Epithelial cell of prostate (primary cell): Measurements from ENCODE around the gene PNKP.

Experiments
- DNase-seq: peaks from one replicate; pipeline ENCODE4 v3.0.0-alpha.2; 2011; ENCODE audit warnings: low read depth, low spot score
- H3K27ac ChIP-seq: fragments of 450-650 bp; 2 replicates; pipeline ENCODE4 v1.5.1; 2017; ENCODE audit warnings: mild to moderate bottlenecking

The PNKP gene

DNA sequence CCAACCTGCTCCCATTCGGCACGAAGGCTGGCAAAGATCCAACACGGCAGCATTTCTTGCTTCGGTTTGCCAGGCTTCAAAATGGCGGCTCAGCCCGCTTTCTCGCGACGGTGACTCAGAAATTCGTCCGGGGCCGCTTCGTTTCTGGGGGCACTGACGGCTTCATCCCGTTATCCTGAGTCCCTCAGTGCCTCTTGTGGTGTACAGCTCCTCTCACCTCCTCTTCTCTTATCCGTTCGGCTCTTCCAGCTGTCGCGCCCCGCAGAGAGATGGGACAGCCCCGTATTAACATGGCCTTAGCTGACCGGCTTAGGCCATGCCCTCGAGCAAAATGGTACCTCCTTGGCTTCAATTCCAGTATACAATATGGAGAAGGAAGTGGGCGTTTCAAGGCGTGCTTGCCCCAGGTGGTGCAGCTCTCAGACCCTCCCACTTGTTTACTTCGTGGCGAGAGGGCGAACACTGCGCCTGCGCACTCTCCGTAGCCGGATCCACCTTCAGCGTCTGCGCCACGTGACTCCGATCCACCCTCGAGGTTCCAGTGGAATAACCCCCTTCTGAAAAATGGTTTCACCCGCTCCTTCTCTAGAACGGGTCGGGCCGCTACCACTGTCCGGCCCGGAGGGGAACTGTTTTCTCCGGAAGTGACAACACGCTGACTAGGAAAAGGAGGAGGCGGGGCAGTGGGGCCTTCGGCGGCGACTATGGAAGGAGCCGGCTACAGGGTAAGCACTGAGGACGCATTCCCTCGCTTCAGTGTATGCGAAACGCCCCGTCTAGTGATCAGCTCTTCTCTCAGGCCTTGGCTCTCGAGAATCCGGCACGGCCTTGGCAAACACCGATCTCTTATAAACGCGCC lies 9.9 kb upstream of the PNKP start, which contains the start of the genes AKT1S1 and TBC1D17:
TSS of gene AKT1S1 (minus strand) at position 336 of the 859 bp plus-strand sequence. CDS start 4,060 bp downstream, outside the sequence.
TSS of gene TBC1D17 (plus strand) at position 683 of the 859 bp plus-strand sequence. CDS start at position 705, 22 bp downstream.
- DNase-seq: peak; percentile 100
- H3K27ac ChIP-seq: peak within 1 kb of the TSS; percentile 94

DNA sequence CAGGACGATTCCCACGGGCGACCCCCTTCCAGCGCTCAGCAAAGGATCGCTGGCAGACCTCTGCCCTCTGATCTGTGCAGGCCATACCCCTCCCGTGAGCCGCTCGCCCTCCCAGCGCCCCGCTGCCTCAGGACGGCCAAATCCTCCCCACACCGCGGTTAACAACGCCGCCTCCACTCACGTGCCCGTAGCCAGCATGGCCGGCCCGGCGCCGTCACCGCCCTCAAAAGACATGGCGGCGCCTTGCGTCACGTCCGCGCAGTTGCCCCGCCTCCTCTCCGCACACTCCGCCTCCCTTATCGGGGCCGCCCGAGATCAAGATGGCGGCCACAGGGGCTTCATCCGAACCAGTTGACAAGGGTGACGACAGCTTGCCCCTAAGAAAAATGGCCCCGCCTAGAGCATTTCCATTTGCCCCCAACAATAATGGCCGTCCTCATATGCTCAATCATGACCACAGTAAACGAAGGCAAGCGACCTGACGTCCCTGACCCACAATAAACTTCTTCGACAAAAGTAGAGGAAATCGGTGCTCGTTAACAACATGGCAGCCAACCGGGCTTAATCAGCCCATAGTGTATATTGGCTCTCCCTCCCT lies 9.1 kb upstream of the PNKP start:
- H3K27ac ChIP-seq: peak overlapping the region; percentile 94
- DNase-seq: peak; percentile 95

DNA sequence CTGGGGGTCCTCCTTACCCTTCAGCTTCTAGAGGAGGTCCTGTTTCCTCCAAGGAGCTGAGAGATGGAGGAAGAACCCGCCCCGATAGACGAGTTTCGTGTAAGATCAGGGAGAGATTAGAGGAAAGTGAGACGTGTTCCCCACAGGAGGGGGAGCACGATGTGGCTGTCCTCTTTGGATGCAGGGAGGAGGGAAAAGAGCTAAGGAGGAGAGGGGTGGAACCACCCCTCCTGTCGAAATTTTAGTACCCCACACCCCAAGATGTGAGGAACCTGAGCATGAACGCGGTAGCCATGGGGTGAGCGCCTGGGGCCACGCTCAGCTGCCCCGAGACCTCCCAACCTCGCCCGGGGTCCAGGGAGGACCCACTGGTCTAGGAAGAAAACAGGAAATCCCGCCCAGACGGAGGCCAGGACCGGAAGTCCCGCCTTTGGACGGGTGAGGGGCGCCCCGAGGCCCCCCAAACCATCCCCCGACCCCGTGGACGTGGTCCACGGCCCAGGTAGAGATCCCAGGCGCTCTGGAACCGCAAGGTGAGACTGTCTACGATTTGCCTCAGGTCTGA lies 8.6 kb upstream of the PNKP start:
- DNase-seq: no peak
- H3K27ac ChIP-seq: peak overlapping the region; percentile 94

DNA sequence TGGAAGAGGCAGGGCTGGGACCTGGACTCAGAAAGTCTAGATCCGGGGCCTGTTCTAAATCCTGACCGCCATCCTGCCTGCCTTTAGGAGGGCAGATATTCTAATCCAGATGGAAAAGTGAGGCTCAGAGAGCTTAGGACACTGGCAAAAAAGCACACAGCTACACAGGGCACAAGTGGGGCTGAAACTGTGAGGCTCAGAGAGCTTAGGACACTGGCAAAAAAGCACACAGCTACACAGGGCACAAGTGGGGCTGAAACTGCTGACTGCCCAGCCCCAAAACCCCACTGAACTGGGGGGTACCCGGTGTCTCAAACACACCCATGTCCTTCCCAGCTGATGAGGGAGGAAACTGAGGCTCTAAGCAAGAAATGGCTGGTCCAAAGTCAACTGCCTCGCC lies 7.8 kb upstream of the PNKP start:
- no peak for DNase-seq
- H3K27ac ChIP-seq: peak overlapping the region; percentile 94

DNA sequence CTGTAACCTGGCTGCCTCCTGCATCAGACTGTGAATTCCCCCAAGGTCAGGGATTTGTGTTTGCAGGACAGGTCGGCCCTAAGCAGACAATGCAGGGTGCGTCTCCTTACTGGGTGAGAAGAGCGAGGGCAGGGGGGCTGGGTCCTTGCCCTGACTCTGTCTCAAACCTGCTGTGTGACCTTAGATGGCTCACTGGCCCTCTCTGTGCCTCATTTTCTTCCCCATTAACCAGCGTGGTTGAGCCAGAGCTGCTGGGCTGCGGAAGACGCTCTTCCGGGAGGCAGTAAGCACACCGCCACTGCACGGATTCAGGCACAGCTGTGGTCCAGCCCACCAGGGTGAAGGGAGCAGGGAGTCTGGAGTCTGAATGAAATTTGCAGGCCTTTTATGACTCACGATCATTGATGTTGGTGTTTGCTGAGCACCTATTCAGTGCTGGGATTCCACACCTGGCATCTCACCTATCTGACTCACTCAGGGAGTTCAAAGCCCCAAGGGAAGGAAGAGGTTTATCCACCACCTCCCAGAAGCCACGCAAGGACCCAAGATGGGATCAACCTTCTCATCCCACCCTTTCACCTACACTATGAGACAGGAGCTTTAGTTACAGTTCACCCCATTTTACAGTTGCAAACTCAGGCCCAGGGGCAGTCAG lies 7.3 kb upstream of the PNKP start:
- peak; percentile 24 for DNase-seq
- peak overlapping the region; percentile 94 for H3K27ac ChIP-seq

DNA sequence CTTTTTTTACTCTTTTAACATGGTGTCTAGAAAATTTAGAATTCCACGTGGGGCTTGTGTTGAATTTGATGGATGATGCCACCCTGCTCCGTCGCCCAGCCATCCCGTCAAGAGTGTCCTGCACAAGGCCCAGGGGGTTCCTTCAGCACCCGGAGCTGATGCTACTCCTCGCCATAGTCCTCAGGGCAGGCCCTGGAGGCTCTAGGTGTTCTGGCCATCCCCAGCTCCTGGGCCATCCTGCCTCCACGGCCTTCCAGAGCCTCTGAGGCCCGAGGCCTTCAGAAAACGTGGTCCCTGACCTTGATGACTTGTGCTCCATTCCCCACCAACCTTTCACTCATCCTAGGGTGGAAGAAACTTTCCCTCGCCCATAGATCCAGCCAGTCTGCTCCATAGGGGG lies 6.5 kb upstream of the PNKP start:
- no peak for DNase-seq
- no peak overlapping the region for H3K27ac ChIP-seq

DNA sequence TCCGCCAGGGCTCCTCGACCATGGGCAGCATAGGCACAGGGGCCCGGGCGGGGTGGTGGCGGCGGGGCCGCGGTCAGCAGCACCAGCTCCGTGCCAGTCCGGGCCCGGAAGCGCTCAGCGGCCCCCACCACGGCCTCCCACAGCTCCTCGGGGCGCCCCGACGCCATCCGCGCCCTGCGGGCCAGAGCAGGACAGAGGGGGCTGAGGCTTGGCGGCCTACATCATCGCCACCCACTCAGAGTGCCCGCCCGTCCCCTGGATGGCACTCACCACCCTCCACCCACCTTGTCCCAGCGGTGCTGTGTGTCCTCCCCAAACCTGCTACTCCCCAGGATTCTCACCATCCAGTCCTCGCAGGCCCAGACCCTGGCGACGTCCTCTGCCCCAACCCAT lies 5.7 kb upstream of the PNKP start:
- H3K27ac ChIP-seq: no peak overlapping the region

DNA sequence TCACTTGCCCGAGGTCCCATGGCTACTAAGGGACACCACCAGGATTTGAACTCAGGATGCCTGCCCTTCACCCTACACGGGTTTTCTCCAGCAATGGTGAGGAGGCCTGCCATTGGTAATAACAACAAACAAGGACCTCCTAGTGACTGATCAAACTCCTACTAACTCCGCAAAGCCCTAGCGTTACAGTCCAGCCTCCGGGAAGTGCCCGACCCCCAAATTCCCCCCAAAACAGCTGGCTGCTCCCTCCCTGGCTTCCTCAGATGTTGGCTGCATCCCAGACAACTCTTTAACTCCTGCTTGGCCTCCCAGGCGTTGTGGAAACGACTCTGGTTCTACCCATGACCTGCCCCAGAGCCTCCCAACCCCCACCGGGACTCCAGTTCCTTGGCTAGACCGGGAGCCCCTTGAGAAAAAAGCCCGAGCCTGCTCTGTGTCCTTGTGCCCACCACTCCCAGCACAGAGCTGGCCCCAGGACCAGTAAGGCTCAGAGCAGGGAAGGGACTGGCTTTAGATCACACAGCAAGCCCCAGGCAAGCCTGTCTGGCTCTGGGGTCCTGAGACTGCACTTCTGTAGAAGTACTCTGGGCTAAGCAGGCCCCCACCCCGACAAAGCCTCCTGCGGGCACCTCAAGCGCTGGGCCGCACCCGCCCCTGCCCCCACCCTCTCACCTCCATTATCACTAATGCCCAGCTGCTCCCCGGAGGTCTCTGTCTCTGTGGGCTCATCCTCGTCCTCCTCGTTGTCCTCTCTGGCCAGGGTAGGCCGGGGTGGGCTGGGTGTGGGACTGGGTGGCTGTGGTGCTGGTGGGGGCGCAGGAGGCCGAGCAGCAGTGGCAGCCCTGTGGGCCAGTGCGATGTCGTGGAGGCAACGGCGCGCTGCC lies 5.1 kb upstream of the PNKP start:
- no peak overlapping the region for H3K27ac ChIP-seq

More for the DNA sequence above, 5.7 kb upstream of the PNKP start:
- DNase-seq: no peak

DNA sequence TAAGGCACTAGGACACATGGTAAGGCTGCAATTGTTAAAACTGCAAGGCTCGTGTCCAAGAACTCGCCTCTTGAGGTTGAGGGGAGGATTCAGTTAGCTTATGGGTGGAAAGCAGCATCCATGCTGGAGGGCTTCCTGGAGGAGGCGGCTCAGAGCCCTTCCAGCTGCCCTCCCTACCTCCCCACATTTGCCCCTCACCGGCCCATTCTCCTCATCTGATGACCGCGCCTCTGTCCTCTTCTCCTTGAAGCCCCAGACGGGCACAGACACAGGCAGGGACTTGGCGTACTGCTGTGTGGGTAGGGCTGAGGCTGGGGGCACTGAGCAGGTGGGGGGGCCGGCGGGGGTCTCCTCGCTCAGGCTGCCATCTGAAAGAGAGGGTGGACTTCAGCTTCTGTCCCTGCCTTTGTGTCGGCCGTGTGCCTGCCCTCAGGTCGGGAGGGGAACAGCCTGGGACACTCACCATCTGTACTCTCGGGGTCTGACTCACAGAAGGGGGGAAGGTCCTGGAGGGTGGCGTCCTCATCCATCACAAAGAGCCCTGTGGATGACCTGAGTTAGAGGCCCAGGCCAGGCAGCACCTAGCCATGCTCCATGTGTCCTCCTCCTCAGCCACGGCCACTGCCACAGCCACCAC lies 4.1 kb upstream of the PNKP start:
- H3K27ac ChIP-seq: no peak overlapping the region
- DNase-seq: no peak

More for the DNA sequence above, 5.1 kb upstream of the PNKP start:
- DNase-seq: no peak

DNA sequence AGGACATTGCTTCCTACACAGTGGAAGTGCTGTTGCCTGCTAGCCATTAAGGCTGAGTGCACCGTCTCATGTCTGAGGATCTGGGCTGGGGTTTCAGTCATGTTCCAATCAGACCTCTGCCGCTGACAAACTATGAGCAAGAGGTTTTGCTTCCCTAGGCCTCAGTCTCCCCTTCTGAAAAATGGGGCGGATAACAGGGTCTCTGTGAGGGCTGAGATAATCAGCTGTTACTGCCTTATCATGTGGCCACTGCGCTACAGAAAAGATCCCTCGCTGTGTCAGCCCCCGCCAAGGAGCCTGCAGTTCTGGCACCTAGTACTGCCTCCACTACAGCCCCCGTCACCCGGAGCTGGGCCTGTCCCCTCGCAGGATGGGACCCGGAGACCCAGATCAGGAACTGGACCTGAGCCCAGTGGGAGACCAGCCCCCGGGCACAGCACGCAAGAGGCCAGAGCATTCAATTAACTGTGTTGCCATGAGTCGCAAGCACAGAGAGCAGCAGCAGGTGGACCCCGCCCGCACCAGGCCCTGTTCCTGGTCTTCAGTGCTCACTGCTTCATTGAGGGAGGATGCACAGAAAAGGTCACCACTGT lies 3.0 kb upstream of the PNKP start:
- peak overlapping the region; percentile 93 for H3K27ac ChIP-seq

DNA sequence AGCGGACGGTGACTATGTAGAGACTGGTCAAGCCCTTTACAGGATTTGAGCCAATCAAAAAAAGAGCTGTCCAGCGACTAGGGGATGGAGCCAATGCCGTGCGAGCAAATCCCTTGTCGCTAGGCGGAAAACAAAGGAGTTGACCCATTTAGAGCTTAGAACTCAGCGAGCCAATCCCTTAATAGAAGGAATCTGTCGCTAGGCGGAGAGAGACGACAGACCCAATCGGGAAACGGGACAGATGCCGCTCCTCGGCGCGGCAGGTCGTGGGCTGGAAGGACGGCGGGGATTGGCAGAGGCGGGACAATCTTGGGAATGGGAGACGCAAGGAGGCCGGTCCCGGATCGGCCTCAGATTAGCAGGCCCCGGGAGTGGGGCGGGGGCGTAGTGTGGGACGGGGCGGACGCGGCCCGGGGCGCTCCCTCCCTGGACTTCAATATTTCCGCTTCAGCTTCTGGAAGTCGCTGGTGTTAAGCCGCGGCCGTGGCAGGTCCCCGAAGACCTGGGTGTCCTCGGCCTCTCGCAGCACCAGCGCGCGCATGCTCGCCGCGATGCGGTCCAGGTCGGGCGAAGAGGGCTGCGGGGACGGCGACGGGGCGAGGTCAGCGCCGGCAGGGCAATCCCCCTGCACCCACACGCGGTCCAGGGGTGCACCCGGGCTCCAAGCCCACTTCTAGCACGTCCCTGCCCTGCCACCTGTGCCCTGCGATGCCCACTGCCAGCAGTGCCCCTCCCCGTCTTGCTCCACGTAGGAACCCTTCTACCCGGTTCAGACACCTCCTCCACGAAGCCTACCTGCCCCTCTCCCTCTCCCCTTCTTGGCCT lies 2.3 kb upstream of the PNKP start:
- DNase-seq: peak; percentile 99
- peak overlapping the region; percentile 93 for H3K27ac ChIP-seq

More for the DNA sequence above, 3.0 kb upstream of the PNKP start:
- DNase-seq: no peak

DNA sequence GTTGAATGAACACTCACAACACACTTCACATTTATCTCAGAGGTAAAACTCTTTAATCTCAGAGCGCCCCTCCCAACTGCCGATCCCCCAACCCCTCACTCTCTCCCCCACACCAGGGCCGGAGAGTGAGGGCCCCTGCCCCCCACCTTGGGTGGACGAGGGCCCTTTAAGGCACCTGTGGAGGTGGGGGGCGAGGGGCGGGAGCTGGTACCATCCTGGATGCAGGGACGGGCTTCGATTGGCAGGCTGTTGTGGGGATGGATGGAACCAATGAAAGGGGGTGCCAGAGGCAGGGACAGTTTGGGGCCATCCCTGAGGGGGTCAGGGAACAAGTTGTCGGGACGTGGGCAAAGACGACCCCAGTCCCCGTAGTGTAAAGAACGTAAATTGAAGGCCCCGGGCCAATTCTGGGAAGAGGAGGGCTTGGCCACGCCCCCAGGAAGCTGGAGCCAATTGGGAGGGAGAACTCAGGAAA lies 1.7 kb upstream of the PNKP start:
- DNase-seq: no peak
- H3K27ac ChIP-seq: peak overlapping the region; percentile 93

DNA sequence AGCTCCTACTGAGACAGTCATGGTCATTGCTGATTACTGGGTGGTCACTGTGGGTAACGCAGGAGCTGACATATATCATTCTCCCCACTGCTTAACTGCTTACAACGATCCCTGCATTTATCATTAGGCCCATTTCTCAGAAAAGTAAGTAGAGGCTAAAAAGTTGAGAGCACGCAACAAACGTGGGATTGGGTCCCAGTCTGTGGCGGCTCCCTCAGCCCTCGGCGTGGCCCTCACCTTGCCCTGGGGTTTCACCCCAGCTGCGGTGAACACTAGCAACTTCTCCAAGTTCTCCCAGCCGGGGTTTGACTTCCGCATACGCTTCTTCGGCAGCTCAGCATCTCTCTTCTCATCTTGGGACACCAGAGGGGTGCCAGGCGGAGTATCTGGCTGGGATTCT lies 2.5 kb downstream of the PNKP start:
- H3K27ac ChIP-seq: no peak overlapping the region

DNA sequence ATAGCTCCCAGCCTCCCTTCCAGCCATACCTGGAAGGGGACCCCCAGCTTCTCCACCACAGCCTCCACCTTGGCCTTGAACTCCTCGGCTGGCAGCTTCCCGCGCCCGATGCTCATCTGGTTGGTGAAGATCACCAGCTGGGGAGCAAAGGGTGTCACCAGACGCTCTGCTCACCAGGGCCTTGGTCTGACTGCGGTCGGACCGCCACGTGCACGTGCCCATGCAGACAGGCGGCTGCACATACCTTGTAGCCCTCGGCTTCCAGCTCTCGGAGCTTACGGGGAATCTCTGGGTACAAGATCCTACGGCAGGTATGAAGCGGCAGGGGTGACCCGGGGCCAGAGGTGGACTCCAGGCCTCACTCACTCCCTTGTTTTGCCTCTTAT lies 3.4 kb downstream of the PNKP start:
- no peak for DNase-seq
- no peak overlapping the region for H3K27ac ChIP-seq

More for the DNA sequence above, 2.5 kb downstream of the PNKP start:
- no peak for DNase-seq

DNA sequence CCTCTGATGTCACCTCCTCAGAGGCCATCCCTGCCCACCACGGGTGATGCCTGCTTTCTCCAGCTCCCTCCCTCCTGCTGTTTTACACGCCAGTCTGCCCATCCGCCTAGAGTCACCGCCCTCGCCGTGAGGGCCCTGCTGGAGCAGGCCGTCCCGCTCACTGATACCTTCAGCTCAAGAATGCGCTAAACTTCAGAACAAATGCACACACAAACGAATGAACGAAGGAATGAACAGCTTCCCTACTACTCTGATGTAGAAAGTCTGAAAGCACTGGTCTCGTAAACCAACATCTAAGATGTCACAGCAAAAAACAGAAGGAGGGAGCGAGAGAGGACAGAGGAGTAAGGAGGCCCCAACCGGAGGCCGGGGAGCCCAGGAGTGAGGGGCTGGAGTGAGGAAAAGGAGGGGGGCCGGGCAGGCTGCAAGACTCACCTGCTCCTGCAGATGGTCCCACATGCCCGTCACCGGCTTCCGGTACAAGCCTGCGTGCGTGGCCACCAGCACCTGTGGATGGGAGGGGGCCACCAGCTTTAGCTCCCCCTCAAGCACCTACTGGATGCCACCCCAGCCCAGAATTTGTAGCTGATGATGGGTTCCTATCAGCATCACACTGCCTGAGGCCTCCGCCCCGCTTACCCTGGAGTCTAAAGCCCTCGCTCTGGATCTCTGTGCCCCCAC lies 4.0 kb downstream of the PNKP start:
- H3K27ac ChIP-seq: no peak overlapping the region
- no peak for DNase-seq

DNA sequence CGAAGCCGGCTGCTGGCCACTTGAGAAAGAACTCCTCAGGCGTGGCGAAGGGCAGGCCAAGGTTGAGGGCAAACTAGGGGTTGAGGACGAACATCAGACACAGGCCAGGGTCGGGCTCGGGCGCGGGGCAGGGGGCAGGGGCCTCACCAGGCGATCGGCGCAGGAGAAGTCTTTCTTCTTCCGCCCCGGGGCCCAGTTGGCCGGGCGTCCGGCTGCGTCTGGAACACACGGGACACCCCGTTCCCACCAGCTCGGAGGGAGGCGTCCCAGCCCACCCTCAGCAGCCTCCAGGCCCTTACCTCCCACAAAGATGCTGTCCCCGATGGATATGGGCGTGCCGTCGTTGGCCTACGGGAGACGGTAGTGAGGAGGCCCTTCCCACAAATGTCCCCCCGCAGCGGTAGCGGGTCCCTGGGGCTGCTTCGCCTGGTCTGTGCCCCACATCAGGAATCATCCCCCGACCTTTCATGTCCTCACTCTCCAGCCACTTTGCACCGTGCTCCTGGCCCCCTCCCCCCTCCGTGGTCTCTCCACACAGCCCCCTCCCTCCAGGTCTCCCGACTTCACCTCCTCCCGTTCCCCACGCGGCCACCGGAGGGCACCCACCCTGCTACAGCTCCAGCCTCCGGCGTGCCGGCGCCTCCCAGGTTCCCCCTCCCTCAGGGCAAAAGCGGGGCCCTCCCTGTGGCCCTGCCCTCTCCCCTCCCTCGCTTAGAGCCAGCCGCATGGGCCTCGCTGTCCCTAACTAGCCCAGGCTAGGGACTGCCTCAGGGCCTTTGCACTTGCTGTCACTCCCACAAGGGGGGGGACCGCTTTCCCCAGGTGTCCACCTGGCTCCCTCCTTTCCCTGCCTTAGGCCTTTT lies 4.8 kb downstream of the PNKP start:
- H3K27ac ChIP-seq: no peak overlapping the region
- DNase-seq: no peak
